H9 (cell line): Measurements from ENCODE around the gene PERCC1. TPM values are rescaled to one million over a fixed set of nuclear protein-coding genes. Genes with fewer than 3 reads are reported as not detected.

Experiments used
- DNase-seq: peaks from one replicate; pipeline ENCODE4 v3.0.0-alpha.2; 2017
- H2AFZ ChIP-seq: one replicate; pipeline ENCODE4 v1.6.1; 2013; ENCODE audit warnings: mild to moderate bottlenecking, low read length, control low read depth, moderate library complexity
- H2AK5ac ChIP-seq: 2 replicates; pipeline ENCODE4 v1.6.1; 2013; ENCODE audit warnings: low read length, control low read depth, mixed read lengths; ENCODE audit not compliant: insufficient read length
- H2BK120ac ChIP-seq: one replicate; pipeline ENCODE4 v1.6.1; 2013; ENCODE audit warnings: low read depth, mild to moderate bottlenecking, low read length, control low read depth, inconsistent platforms; ENCODE audit not compliant: poor library complexity, severe bottlenecking
- H2BK12ac ChIP-seq: 2 replicates; pipeline ENCODE4 v1.6.1; 2013; ENCODE audit warnings: low read length, control low read depth, mixed read lengths, low read depth; ENCODE audit not compliant: insufficient read length
- H2BK15ac ChIP-seq: 2 replicates; pipeline ENCODE4 v1.6.1; 2013; ENCODE audit warnings: low read depth, low read length, control low read depth
- H2BK20ac ChIP-seq: one replicate; pipeline ENCODE4 v1.6.1; 2013; ENCODE audit warnings: low read depth, mild to moderate bottlenecking, low read length, control low read depth, inconsistent platforms; ENCODE audit not compliant: poor library complexity, severe bottlenecking
- H2BK5ac ChIP-seq: 2 replicates; pipeline ENCODE4 v1.6.1; 2013; ENCODE audit warnings: low read length, control low read depth, mixed read lengths; ENCODE audit not compliant: insufficient read length
- H3K14ac ChIP-seq: 2 replicates; pipeline ENCODE4 v1.6.1; 2013; ENCODE audit warnings: low read length, control low read depth; ENCODE audit not compliant: insufficient read depth
- H3K18ac ChIP-seq: 2 replicates; pipeline ENCODE4 v1.6.1; 2013; ENCODE audit warnings: low read depth, mild to moderate bottlenecking, mixed read lengths, low read length, control low read depth; ENCODE audit not compliant: insufficient read length
- H3K23ac ChIP-seq: 2 replicates; pipeline ENCODE4 v1.6.1; 2013; ENCODE audit warnings: low read length, control low read depth, mixed read lengths, low read depth; ENCODE audit not compliant: insufficient read length
- H3K23me2 ChIP-seq: 2 replicates; pipeline ENCODE4 v1.6.1; 2013; ENCODE audit warnings: low read depth, mild to moderate bottlenecking, mixed read lengths, low read length, control low read depth; ENCODE audit not compliant: insufficient read length, poor library complexity, severe bottlenecking
- H3K27ac ChIP-seq: 2 replicates; pipeline ENCODE4 v1.5.1; 2013; ENCODE audit warnings: low read length, control low read depth, mixed read lengths, low read depth; ENCODE audit not compliant: insufficient read length
- H3K27me3 ChIP-seq: 2 replicates; pipeline ENCODE4 v1.6.1; 2013; ENCODE audit warnings: low read length, control low read depth, inconsistent platforms; ENCODE audit not compliant: insufficient read depth
- H3K4ac ChIP-seq: 2 replicates; pipeline ENCODE4 v1.6.1; 2013; ENCODE audit warnings: low read depth, mild to moderate bottlenecking, control low read depth, inconsistent platforms, low read length, moderate library complexity
- H3K4me1 ChIP-seq: 2 replicates; pipeline ENCODE4 v1.6.1; 2013; ENCODE audit warnings: low read length, control low read depth, inconsistent platforms; ENCODE audit not compliant: insufficient read depth
- H3K4me2 ChIP-seq: 2 replicates; pipeline ENCODE4 v1.6.1; 2013; ENCODE audit warnings: low read length, control low read depth, mixed read lengths; ENCODE audit not compliant: insufficient read length, insufficient read depth
- H3K56ac ChIP-seq: 2 replicates; pipeline ENCODE4 v1.6.1; 2013; ENCODE audit warnings: low read depth, mild to moderate bottlenecking, mixed read lengths, low read length, control low read depth; ENCODE audit not compliant: insufficient read length
- H3K79me1 ChIP-seq: 2 replicates; pipeline ENCODE4 v1.6.1; 2013; ENCODE audit warnings: low read depth, mild to moderate bottlenecking, moderate library complexity, low read length, control low read depth, inconsistent platforms; ENCODE audit not compliant: insufficient read depth, poor library complexity, severe bottlenecking
- H3K79me2 ChIP-seq: 2 replicates; pipeline ENCODE4 v1.6.1; 2013; ENCODE audit warnings: low read length, control low read depth, inconsistent platforms; ENCODE audit not compliant: insufficient read depth
- H3K9ac ChIP-seq: 2 replicates; pipeline ENCODE4 v1.6.1; 2013; ENCODE audit warnings: low read length, control low read depth, mixed read lengths; ENCODE audit not compliant: insufficient read length; ENCODE audit errors: extremely low read depth
- H3K9me3 ChIP-seq: one replicate; pipeline ENCODE4 v1.6.1; 2013; ENCODE audit warnings: low read depth, low read length, inconsistent platforms; ENCODE audit not compliant: control insufficient read depth
- H3T11ph ChIP-seq: one replicate; pipeline ENCODE4 v1.6.1; 2013; ENCODE audit warnings: mild to moderate bottlenecking, low read length, control low read depth, inconsistent platforms
- H4K20me1 ChIP-seq: one replicate; pipeline ENCODE4 v1.6.1; 2013; ENCODE audit not compliant: control insufficient read depth, insufficient read length, insufficient read depth
- H4K5ac ChIP-seq: 2 replicates; pipeline ENCODE4 v1.6.1; 2013; ENCODE audit warnings: low read depth, mild to moderate bottlenecking, mixed read lengths, low read length, control low read depth; ENCODE audit not compliant: insufficient read length
- H4K8ac ChIP-seq: replicated peaks from 2 replicates; pipeline ENCODE4 v1.6.1; 2013; ENCODE audit warnings: low read length, control low read depth, mixed read lengths, low read depth; ENCODE audit not compliant: insufficient read length
- H4K91ac ChIP-seq: 2 replicates; pipeline ENCODE4 v1.6.1; 2013; ENCODE audit warnings: low read depth, mild to moderate bottlenecking, moderate library complexity, mixed read lengths, low read length, control low read depth; ENCODE audit not compliant: insufficient read length
- H3K27ac Mint-ChIP-seq, 3 experiments: 2 replicates in 2 of 3; 3 replicates in 1 of 3; pipeline ENCODE4 v1.8.0; 2020 to 2021; ENCODE audit warnings: mixed read lengths in 3 of 3, mild to moderate bottlenecking in 1 of 3, moderate library complexity in 1 of 3
- H3K27me3 Mint-ChIP-seq: 2 replicates; pipeline ENCODE4 v1.8.0; 2021; ENCODE audit warnings: low read depth, mild to moderate bottlenecking, moderate library complexity, mixed read lengths
- H3K36me3 Mint-ChIP-seq, 3 experiments: 2 replicates in 2 of 3; 3 replicates in 1 of 3; pipeline ENCODE4 v1.8.0; 2020 to 2021; ENCODE audit warnings: low read depth in 3 of 3, mixed read lengths in 3 of 3; ENCODE audit not compliant: insufficient read depth in 1 of 3
- H3K4me1 Mint-ChIP-seq, 2 experiments: 2 replicates each; pipeline ENCODE4 v1.8.0; 2020; ENCODE audit warnings: mixed read lengths in 2 of 2
- H3K4me3 Mint-ChIP-seq, 2 experiments: 2 replicates in 1 of 2; 3 replicates in 1 of 2; pipeline ENCODE4 v1.8.0; 2020 to 2021; ENCODE audit warnings: mild to moderate bottlenecking in 2 of 2, mixed read lengths in 2 of 2, moderate library complexity in 1 of 2
- H3K9me3 Mint-ChIP-seq, 2 experiments: 2 replicates in 1 of 2; 3 replicates in 1 of 2; pipeline ENCODE4 v1.8.0; 2020; ENCODE audit warnings: mild to moderate bottlenecking in 2 of 2, mixed read lengths in 2 of 2, moderate library complexity in 1 of 2
- CTCF ChIP-seq: fragments of 200-600 bp; sonication (generic); conservative IDR thresholded peaks from 3 replicates; pipeline ENCODE4 v1.8.0; 2021; ENCODE audit warnings: antibody characterized with exemption, mild to moderate bottlenecking
- WGBS: extraction: QIAGEN DNeasy Blood & Tissue Kit; methylation state at CpG from one replicate; pipeline ENCODE4 v1.1.7; 2013; ENCODE audit warnings: missing lambda C conversion rate, low lambda C conversion rate, mixed read lengths; ENCODE audit not compliant: insufficient read length; ENCODE audit errors: extremely low coverage; 5-methylcytosine and 5-hydroxymethylcytosine counted together
- total RNA-seq: library from RNA; stranded (reverse); gene quantifications from 2 replicates; pipeline ENCODE4 v1.2.1, GENCODE V29; 2021

PERCC1 gene
- total RNA-seq, 1 experiment from 2014 or later = not detected

- Mint-ChIP-seq H3K4me3 (no peak overlapping the region), H3K4me1 (no peaks in the 10 kb centered on the region), H3K27ac (peak overlapping the region in 1 of 3 experiments; percentile 44; a peak in 1 of 7 replicates), H3K9me3 (no peaks in the 10 kb centered on the region), H3K36me3 (peaks cover 2 to 19% (median 19%) of the 10 kb centered on the region in 3 experiments; a peak in 4 of 7 replicates), H3K27me3 (no peaks in the 10 kb centered on the region)
- Histone ChIP-seq H4K5ac (no peak overlapping the region), H2BK20ac (no peak overlapping the region), H4K20me1 (no peaks in the 10 kb centered on the region), H2BK15ac (no peak overlapping the region), H3K4me1 (no peaks in the 10 kb centered on the region), H4K91ac (no peak overlapping the region), H2AFZ (no peak overlapping the region), H3K23ac (no peak overlapping the region), H3K27ac (no peak overlapping the region), H3K23me2 (no peaks in the 10 kb centered on the region), H3K4ac (no peak overlapping the region), H3K9me3 (no peaks in the 10 kb centered on the region), H3K18ac (no peak overlapping the region), H3K27me3 (no peaks in the 10 kb centered on the region), H3K14ac (no peak overlapping the region), H2BK12ac (no peak overlapping the region), H2BK120ac (no peak overlapping the region), H3K4me2 (no peak overlapping the region), H2BK5ac (no peak overlapping the region), H2AK5ac (no peak overlapping the region), H3K79me1 (no peaks in the 10 kb centered on the region), H3K9ac (no peak overlapping the region), H3K79me2 (no peaks in the 10 kb centered on the region), H3K56ac (no peak overlapping the region), H4K8ac (no peak overlapping the region), H3T11ph (no peak overlapping the region)
- no peak for DNase-seq
- no CpG with 5 or more reads among the region's 28 CpGs for WGBS
- no peak for TF ChIP-seq CTCF
Measured at GRCh38 chr16:1390239-1390779, 40.6 kb upstream of the PERCC1 start.
